Gastroesophageal sphincter (tissue), 3 donors: ENCODE data around the gene PRPF18.

Source experiments
- CTCF ChIP-seq, 4 experiments: fragments of 200-600 bp in 2 of 4; fragments of 450-650 bp in 2 of 4; sonication (generic) in 1 of 4; IDR thresholded peaks; one replicate each; pipeline ENCODE4 v1.5.1; 2017 to 2019; ENCODE audit warnings: antibody characterized with exemption in 4 of 4, mild to moderate bottlenecking in 2 of 4, moderate library complexity in 2 of 4
- EP300 ChIP-seq: sonication (generic); formaldehyde crosslinking; IDR thresholded peaks from one replicate; pipeline ENCODE4 v1.6.1; 2017; ENCODE audit warnings: antibody characterized with exemption, mild to moderate bottlenecking
- POLR2A ChIP-seq, 2 donors: fragments of 450-650 bp; IDR thresholded peaks; one replicate each; pipeline ENCODE4 v1.6.1; 2017; ENCODE audit warnings: antibody characterized with exemption in 2 of 2, mild to moderate bottlenecking in 2 of 2, moderate library complexity in 1 of 2
- POLR2AphosphoS5 ChIP-seq: sonication (generic); formaldehyde crosslinking; IDR thresholded peaks from one replicate; pipeline ENCODE4 v1.6.1; 2017; ENCODE audit warnings: antibody characterized with exemption

GRCh38 chr10:13665516-13666262 is 78.9 kb downstream of the PRPF18 start:
- TF ChIP-seq POLR2A (IDR thresholded peaks at IDR 0.05) = no peak
- TF ChIP-seq CTCF (IDR thresholded peaks at IDR 0.05) = no peak
- TF ChIP-seq EP300 = no peak
- no peak for TF ChIP-seq POLR2AphosphoS5
